CD4-positive, alpha-beta T cell treated with Interleukin-10 for 1 hour (primary cell): ENCODE data around the gene MESP1.
A peak's percentile ranks its signal among the peaks of the same experiment; 100 is the strongest.
"Not testable (repeated sequence)": the region's sequence is repeated elsewhere in the genome, so short reads cannot be mapped to it uniquely, and the experiment has no call there.

Experiments
- DNase-seq: peaks from one replicate; pipeline ENCODE4 v3.0.0-alpha.2; 2020

Gene MESP1, protein sequence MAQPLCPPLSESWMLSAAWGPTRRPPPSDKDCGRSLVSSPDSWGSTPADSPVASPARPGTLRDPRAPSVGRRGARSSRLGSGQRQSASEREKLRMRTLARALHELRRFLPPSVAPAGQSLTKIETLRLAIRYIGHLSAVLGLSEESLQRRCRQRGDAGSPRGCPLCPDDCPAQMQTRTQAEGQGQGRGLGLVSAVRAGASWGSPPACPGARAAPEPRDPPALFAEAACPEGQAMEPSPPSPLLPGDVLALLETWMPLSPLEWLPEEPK

DNA sequence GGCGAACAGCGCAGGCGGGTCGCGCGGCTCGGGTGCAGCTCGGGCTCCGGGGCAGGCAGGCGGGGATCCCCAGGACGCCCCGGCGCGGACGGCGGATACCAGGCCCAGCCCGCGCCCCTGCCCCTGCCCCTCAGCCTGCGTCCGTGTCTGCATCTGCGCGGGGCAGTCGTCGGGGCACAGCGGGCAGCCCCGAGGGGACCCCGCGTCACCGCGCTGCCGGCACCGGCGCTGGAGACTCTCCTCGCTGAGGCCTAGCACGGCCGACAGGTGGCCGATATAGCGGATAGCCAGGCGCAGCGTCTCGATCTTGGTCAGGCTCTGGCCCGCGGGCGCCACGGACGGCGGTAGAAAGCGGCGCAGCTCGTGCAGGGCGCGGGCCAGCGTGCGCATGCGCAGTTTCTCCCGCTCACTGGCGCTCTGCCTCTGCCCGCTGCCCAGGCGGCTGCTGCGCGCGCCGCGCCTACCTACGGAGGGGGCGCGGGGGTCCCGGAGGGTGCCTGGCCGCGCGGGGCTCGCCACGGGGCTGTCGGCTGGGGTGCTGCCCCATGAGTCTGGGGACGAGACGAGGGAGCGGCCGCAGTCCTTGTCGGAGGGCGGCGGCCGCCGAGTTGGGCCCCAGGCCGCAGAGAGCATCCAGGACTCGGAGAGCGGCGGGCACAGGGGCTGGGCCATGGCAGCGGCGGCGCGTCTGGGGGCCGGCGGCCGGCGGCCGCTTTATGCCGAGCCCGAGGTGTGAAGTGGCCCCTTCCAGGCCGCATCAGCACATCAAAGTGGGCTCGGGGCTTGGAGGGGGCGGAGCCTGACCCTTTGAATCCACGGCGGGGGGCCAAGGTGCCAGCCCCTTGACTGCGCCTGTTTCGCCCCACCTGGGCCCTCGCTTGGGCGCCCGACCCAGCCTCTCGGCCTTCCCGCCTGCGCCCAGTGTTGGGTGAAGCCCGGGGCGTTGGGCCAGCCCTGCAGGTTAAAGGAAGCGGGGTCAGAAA is at the start of gene MESP1:
Gene MESP1, minus strand, starts transcription at position 690 of the 983 bp plus-strand sequence. Its CDS starts 18 bp downstream, at position 672.
- DNase-seq = peak; percentile 90

DNA sequence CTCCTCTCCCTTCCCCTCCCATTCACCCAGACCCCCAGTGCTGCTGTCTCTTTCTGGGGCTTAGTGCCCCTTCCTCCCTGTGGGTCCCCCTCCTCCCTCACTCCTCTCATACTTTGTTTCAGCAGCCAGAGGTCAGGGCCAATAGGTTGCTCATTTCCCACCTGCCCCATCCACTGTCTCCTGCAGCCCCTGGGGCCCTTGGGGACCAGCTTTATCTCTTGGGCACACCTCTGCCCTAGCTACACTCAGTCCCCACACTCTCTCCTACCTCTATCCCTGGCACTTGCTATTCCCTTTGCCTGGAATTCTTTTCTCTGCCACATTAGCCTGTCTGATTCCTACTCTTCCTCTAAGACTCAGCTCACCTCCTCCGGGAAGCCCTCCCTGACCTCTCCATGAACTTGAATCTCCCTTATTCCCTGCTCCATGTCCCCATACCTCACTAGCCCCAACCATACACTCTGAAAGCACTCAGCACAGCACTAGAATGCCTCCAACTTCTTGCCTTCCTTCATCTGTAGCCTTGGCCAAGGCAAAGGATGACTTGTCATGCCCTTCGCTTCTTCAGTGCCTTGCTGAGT is 49.0 kb upstream of the MESP1 start:
- DNase-seq = no peak

DNA sequence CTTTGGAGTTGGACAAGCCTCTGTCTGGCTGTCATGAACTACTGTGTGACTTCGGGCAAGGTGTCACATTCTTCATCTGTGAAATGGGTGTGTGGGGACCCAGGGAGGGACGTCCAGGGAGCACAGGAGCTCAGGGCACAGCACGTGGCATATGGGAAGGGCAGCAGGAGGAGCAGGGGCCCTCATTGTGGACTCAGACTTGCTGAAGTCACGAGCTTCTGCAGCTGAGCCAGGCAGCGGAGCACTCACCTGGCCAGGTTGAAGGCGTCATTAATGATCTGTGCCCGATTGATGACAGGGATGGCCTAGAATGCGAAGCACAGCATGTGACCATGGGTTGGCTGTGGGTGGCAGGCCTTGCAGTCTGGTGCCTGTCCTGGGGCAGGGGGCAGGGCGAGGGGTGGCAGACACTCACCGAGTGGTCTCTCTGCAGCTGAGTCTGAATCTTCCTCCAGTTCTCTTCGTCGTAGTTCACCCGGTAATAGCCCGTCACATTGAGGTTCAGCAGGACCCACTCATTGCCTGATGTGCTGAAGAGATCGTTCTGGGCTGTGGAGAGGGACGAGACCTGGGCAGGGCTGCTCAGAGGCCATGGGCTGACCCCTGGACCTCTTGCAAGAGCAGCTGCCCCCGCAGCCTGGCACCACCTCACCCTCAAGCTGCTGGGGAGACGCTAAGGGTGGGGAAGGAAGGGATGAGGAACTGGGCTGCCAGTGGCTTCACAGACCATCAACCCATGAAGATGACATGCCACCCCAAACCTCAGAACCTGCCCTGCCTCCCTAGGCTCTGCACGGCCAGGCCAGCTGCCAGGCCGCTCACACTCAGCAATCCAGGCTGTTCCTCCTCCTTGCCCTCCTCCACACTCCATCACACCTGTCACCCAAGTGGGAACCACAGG is 48.2 kb upstream of the MESP1 start:
- DNase-seq = no peak

GRCh38 chr15:89797678-89798201 is 46.7 kb upstream of the MESP1 start:
- DNase-seq = no peak

DNA sequence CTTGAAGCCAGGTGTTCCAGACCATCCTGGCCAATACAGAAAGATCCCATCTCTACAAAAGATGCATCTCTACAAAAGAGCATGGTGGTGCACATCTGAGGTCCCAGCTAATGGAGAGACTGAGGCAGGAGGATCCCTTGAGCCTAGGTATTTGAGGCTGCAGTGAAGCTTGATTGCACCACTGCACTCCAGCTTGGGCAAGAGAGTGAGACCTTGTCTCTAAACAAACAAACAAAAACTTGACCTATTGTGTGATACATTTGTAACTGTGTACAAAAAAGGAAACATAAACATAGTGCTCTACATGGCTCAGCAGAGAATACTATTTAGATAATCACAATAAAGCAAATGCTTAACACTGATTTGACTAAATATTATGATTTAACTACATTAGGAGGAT is 44.9 kb upstream of the MESP1 start:
- no peak for DNase-seq

- DNase-seq = no peak
Observed at GRCh38 chr15:89794627-89795241, 43.7 kb upstream of the MESP1 start.

DNA sequence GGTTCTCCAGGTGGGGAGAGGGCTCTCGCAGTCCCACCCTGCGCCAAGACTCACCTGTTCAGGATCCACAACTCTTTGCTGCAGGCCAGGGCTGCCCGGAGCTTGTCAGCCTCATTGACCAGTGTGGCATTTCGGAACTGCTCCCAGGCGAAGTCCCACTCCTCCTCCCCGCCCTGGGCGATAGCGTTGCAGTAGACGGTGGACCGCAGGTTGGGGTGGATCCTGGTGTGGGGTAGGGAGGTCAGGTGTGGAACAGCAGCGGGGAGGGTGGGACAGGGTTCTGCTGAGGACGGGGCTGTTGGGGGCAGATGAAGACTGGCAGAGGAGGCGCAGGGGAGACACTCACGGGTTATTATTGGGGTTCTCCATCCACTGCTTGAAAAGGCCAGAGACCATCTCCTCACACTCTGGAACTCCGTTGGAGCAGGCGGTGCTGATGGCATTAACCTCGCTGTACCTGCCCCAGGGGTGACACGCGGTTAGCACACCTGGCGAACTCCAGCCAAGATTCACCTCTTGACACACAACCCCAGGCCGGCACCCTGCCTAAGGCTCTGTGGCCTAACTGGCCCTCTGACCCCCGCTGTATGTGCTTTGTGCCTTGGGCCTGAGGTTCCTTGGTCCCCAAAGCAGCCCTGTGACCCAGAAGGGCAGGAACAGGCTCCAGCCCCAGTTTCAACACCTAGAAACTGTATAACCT is 41.2 kb upstream of the MESP1 start:
- no peak for DNase-seq

GRCh38 chr15:89790661-89791060 is 39.6 kb upstream of the MESP1 start:
- DNase-seq = no peak

DNA sequence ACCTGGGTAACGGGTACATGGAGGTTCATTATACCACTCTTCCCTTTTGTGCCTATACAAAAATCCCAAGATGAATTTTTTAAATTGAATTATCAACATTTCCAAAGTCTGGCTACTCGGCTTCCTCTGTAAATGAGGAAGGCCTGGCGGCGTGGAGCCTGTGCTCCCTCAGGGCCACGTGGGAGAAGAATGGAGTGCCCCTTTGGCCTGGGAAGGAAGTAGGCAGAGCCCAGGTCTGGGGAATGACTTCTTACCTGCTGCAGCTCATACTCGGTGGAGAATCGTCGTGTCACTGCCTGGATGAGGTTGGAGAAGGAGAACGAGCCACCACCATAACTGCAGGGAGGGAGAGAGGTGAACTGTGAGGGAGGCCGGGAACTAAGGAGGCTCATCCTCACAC is 39.2 kb upstream of the MESP1 start:
- DNase-seq = no peak

DNA sequence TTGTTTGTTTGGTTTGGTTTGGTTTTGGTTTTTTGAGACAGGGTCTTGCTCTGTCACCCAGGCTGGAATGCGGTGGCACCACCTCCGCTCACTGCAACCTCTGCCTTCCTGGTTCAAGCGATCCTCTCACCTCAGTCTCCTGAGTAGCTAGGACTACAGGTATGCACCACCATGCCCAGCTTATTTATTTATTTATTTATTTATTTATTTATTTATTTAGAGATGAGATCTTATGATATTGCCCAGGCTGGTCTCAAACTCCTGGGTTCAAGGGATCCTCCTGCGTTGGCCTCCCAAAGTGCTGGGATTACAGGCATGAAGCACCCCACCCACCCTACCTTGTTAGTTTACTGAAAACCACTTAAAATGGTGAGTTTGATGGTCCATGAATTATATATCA is 37.5 kb upstream of the MESP1 start:
- not testable (repeated sequence) for DNase-seq

- no peak for DNase-seq
Observed at GRCh38 chr15:89787944-89788343, 36.9 kb upstream of the MESP1 start.

GRCh38 chr15:89785774-89786140 is 34.7 kb upstream of the MESP1 start:
- no peak for DNase-seq

- no peak for DNase-seq
Observed at GRCh38 chr15:89785064-89785773, 34.2 kb upstream of the MESP1 start.

DNA sequence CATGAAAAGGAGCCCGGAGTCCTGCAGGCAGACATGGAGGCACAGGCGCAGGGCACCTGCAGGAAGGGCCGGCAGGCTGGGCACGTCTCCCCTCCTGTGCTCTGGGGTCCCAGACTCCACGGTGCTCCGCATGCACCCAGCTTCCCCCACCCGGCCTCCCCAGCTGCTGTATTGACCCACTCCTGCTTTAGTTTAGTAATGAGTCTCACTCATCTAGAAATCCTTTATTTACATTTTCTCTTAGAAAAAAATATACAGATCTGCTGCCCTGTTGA is 33.6 kb upstream of the MESP1 start:
- DNase-seq = no peak

DNA sequence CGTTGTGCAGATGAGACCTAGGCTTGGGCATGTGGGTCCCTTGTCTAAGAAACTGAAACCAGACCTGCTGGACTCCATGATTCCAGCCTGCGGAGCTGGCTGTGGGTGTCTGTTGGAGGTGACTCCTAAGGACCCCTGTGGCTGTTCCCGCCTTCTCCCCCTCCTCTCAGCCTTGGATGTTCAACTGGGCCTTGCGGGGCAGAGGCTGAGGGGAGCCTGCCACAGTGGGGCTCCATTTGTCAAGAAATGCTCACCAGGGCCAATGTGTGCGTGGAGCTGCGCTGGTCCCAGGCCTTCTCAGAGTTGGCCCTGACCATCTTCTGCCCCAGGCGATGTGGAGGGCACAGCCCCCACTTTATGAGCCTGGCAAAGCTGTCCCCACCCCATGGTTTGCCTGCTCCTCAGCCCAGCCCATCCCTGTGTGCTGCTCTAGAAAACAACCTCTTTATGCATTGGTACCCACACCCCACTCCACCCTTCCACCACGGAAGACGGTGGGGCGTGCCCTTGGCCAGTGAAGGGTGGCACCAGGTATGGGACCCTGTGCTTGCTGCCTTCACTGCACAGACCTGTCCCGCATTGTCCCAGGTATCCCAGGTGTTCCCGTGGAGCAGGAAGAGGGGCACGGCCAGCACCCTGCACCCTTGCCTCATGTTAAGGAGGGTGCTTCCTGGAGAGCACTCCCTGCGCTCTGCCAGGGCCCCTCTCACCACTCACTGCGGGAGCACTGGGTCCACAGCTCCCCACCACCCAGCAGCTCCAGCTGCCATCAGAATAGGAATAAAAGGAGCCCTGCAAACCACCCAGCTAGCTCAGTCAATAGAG is 33.0 kb upstream of the MESP1 start:
- DNase-seq = no peak

- no peak for DNase-seq
Observed at GRCh38 chr15:89783111-89783860, 32.2 kb upstream of the MESP1 start.

DNA sequence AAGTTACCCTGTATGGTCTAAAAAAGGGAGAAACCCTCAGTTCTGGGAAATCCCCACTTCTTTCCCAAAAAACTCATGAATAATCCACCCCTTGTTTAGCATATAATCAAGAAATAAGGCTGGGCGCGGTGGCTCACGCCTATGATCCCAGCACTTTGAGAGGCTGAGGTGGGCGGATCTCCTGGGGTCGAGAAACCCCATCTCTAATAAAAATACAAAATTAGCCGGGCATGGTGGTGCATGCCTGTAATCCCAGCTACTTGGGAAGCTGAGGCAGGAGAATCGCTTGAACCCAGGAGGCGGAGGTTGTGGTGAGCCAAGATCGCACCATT is 31.5 kb upstream of the MESP1 start:
- DNase-seq = not testable (repeated sequence)

DNA sequence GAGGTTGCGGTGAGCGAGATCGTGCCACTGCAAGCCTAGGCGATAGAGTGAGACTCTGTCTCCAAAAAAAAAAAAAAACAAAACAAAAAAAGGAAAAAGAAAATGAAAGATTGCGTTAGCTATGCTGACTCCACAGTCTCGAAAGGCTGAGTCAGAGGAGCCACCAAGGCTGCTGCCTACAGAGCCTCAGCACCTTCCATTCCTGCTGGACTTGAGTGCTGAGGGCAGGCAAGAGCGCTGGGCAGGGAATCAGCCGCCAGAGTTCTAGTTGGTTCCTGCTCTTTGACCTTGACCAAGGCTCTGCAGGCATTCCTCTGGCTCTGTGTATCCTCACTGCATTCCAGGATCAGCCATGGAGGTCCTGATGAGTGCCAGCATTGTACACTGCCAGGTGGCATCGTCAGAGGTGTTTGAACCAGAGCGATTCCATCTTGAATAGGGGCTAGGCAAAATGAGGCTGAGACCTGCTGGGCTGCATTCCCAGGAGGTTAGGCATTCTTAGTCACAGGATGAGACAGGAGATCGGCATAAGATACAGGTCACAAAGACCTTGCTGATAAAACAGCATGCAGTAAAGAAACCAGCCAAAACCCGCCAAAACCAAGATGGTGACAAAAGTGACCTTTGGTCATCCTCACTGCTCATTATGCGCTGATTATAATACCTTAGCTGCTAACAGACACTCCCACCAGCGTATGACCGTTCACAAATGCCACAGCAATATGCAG is 31.0 kb upstream of the MESP1 start:
- DNase-seq = no peak

GRCh38 chr15:89781055-89781454 is 30.0 kb upstream of the MESP1 start:
- peak; percentile 27 for DNase-seq
